Stimulated activated CD4-positive, alpha-beta T cell treated with anti-CD3 and anti-CD28 coated beads, TNF-alpha, amount 100 ng/mL, for 4 hours (primary cell): ENCODE data around the gene CXCR5.

Experiments
- DNase-seq, 3 experiments: peaks; one replicate each; pipeline ENCODE4 v3.0.0-alpha.2; 2020; ENCODE audit warnings: low read depth in 3 of 3

CXCR5 gene

DNA sequence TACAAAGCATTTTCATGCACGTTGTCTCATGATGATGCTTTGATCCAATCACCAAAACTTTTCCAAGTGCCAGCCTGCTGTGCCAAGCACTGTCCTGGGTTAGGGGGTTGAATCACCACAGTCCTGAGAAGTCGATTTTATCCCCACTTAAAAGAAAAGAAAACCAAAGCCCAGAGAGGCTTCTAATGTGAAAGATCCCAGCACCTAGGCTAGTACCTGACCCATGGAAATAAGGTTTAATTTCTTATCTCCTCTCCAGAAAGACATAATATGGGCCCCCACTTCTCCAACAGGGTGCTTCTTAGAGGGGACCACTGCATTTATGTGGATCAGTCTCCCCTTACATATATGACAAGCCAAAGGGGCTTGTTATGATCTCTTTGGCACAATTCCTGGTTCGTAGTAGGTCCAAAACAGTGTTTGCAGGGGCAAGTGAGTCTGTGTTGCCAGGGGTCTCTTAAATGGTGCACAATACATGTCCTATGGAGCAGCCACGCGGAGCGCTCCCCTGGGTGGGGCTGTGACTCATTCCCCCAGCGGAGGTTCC lies 43.9 kb downstream of the CXCR5 start:
- DNase-seq: no peak

DNA sequence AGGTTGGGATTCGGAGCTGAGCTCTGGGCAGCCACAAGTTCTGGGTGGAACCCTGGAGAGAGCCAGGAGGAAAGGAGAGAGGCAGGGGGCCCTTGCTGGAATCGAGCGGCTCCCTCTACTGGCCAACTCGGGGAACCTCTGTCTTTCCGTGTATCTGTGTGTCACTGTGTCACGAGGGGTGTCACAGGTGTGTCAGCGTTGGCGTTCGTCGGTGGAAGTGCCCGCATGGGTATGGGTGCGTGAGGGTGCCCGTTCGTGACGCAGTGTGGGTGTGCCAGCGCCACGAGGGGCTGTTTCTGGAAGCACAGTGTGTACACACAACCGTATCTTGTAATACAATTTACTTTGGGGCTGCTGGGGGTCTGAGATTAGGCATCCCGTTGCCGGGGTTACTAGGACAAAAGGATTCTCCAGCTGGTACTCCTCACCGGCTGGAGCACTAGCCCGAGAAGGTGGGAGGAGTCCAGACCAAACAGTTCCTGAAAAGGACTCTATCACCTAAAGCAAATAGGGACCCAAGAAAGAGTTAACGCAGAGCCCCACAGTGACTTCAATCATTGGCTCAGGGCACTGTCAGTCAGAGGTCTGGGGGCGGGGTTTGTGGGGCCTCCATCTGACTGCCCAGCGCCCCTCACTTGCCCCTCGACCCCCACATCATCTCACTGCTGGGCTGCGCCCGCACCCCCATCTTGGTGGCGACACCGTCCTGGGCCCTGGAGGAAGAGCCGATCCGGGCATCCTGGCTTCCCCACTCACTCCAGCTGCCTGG lies 44.6 kb downstream of the CXCR5 start:
- DNase-seq: peak; percentile 86 to 91 (median 90)

DNA sequence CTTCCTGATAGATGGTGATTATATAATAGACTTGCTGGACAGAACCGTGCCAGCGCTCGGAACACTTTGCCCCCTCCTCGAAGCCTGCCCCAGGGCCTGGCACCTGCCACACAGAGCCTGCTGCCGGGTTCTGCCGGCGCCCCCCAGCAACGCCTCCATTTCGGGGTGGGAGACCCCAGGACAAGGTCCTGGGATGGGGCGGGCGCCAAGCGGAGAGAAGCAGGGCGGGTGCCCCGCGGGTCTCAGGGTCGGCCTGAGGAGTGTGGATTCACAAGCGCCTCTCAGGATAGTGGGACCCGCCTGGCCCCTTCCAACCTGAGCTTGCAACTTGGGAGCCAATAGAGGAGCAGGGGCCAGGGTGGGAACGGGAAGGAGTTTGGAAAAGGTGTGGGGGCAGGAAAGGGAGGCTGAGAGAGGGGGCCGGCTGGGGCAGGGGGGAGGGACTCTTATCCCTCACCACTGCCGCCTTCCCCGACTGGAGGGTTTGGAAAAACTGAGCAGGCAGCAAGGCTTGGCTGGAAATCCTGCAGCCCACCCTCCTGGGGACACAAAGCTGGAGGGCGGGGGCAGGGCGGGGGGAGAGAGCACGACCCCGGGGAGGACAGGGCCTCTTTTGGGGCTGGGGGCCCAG lies 45.3 kb downstream of the CXCR5 start:
- DNase-seq: no peak

DNA sequence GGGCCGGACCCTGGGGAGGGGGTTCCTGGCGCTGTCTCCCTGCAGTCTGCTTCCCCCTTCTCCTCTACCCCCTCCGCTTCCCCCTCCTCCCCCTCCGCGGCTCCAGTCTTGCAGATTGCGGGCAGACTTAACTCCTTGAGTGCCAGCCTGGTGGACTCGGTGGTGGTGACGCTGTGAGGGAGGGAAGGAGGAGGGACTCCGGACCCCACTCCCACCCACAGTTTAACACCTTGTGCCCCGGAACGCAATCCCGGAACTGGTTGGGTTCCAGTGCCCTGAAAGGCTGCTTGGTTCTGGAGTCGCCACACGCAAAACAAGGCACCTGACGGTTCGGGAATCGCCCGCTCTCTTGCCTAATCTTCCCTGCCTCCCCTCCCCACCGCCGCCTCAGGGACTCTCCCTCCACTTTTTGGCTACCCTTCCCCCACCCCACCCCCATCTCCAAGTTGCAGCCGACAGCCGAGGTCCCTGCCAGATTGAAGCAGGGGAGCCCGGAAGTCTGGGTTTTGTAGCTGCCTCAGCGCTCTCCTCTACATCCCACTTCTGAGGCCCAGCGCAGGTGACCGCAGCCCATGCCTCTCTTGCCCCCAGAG lies 45.9 kb downstream of the CXCR5 start:
- DNase-seq: peak in 2 of 3 experiments; percentile 47 to 55

DNA sequence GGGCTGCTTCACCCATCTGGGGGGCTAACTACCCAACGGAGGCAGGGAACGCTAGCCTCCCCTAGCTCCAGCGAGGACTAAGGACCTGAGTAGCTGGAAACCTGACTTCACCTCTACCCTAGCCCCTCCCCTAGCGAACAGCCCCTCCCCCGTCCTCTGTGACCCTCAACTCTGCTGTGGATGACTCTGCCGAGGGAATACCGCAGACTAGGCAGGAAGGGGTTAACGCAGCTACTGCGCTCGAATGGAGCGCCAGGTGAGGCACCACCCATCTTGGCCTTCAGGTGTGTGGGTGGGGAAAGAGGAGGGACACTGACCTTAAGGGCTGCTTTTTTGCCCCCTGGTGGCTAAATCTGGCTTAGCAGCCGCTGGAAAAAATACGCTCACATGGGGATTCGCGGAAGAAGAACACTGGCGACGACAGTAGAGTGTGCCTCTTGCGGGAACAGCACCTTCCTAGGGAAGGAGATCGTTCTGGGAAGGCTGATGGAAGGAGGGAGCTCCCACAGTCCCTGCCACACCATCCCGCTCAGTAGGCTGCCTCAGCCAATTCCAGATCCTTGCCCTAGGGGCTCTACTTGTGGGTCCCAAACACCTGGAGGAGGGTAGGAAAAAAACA lies 46.5 kb downstream of the CXCR5 start:
- peak; percentile 73 to 78 (median 77) for DNase-seq

DNA sequence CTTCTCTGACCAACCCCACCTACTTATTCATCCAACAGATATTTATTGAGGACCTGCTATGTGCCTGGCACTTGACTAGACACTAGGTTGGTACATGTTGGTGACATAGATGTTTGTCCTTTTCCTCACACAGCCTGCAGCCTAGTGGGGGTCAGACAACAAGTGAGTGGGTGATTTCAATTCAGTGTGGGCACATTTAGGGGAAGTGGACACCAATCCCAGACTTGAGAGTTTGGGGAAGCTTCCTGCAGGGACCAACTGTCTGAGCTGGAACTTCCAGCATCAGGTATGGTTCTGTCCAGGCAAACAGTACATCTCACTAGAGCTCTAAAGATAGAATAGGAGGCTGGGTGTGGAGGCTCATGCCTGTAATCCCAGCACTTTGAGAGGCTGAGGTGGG lies 47.9 kb downstream of the CXCR5 start:
- DNase-seq: no peak

DNA sequence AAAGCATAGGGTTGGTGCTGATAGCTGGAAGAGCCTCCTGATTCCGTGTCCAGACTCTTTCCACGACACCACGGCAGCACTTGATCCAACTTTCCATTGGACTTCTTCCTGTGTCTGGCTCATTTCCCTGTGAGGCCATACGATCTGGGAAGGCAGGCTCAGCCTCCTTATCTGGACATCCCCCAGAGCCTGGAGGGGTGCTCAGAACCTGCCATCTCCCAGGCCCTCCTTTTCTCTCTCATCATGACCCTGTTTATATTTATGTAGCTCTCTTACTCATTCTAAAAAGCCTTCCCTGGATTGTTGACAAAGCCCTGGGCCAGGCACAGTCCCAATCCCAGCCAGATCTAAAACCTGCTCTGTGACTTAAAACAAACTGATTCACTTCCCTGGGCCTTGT lies 49.8 kb downstream of the CXCR5 start:
- no peak for DNase-seq

DNA sequence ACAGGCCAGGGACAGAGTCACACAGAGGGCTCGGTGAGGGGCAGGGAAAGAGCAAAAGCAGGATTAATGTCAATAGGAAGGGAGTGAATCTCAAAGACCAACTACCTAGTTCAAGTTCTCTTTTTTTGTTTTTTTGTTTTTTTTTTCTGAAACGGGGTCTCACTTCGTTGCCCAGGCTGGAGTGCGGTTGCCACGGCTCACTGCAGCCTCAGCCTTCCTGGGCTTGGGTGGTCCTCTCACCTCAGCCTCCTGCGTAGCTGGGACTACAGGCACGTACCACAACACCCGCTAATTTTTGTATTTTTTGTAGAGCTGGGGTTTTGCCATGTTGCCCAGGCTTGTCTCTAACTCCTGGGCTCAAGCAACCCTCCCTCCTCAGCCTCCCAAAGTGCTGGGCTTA lies 51.7 kb downstream of the CXCR5 start:
- no peak for DNase-seq

DNA sequence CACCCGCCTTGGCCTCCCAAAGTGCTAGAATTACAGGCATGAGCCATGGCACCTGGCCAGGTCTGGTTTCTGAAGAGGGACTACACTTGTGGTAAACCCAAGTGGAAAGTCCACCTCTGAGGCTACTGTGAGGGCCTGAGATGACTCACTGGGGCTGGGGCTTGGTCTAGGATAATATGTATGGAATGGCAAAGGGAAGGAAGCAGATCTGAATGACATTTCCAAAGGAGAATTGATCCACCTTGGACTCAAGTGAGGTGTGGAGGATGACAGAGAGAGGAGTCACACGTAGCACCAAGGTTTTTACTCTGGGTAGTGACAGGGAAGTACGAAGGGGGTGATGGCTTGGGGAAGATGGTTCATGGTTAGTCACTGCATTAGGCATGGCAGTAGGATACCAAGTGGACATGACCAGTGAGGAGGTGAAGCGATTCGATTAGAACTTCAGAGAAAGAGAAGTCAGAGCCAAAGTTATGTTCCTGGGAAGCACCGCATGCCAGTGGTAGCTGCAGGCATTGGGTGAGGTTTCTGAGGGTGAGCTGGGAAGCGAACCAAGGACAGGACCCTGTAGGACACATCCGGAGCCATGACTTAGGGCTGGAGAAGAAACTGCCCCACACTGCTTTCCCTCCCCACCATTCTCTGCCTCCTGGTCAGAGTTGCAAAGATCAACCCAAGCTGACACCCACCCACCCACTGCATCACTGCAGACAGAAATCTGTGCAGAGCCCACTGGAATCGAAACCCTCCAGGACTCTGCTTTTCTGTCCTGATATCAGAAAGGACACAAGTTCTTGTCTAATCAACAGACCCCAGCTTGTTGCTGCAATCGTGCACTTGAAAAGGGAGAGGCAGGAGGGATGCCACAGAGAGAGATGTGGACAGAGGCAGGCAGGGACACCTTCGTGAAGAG lies 55.1 kb downstream of the CXCR5 start:
- DNase-seq: no peak

DNA sequence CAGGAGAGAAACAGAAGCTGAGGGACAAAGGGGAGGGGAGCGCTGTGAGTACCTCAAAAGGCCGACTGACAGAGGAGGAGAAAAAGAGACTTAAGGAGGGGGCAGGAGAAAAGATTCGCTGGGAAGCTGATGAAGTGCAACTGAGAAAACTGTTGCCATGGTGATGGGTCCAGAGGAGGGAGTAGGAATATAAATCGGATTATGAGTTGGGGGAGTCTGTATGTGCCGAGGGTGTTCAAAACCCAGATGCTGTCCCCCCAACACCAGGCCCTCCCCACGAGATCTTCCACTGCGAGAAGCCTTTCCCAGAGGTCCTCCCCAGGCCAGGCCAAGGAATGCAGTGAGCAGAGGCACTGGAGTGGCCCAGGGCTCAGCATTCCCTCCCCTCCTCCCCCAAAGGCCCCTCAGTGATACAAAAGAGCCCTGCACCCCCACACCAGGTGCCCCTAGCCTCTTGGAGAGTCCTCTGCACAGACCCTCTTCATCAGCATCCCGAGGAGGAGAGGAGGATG lies 55.8 kb downstream of the CXCR5 start:
- DNase-seq: no peak

DNA sequence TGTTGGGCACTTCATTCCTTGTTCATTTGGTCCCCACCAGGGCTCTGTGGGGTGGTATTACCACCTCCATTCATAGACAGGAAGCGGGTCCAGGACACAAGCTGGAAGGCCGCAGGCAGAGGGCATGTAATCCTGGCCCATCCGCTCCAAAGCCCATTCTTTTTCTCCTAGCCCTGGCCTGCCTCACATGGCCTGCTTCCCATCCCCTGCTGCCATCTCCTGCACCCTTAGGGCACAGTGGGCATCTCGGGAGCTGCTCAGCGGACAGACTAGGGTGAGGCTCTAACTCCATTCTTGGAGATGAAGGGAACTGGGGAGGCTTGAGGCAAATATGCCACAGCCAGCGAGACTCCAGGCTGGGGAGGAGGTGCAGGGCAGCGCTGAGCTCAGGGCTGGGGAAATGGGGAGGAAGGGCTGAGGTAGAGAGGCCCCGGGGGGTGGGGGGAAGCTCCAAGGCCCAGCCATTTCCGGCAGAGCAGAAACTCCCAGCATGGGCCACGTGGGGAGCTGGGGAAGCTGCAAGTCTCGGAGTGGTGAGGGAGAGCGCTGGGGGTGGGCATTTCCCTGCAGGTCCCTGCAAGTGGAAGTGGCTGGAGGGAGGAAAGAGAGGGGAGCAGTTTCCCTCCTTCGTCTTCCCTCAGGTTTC lies 56.4 kb downstream of the CXCR5 start:
- DNase-seq: no peak

DNA sequence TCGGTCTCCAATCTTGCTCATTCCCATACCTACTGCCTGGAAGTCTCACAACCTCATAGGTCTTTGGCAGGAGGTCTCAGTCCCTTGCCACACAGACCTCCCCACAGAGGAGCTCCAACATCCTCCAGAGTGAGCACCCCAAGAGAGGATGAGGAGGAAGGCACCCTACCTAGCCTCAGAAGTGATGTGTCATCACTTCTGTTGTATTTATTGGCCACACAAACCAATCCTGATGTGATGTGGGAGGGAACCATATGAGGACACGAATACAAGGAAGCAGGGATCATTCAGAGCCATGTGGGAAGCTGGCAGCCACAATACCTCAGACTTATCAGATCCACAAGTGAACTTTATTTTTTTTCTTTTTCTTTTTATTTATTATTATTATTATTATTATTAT lies 63.4 kb downstream of the CXCR5 start:
- no peak for DNase-seq
